GM21526 (cell line): ENCODE measurements around the gene MPP1.

Source experiments
- ATAC-seq: cut with Tn5 transposase; IDR thresholded peaks from one replicate; pipeline ENCODE4 v1.9.1; 2021; ENCODE audit warnings: moderate library complexity; ENCODE audit not compliant: unreplicated experiment, low FRiP score

MPP1 gene

DNA sequence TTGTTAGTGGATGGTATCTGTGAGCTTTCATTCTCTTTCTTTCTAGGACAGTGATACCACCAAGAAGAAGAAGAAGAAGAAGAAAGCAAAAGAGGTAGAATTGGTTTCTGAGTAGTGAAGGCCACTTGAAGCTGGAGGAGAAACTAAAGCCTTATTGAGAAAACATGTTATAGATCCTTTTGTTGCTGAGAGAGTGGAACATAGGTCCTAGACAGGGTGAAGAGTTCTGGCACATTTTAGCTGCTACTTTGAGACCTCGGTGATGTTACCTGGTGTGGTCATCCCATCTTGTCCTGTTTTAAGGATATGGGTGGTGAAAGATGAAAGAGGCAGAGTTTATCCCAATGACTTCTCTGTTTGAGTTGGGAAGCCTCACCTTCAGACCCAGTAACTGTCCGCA, 28.5 kb downstream of the MPP1 start:
- ATAC-seq = no peak

DNA sequence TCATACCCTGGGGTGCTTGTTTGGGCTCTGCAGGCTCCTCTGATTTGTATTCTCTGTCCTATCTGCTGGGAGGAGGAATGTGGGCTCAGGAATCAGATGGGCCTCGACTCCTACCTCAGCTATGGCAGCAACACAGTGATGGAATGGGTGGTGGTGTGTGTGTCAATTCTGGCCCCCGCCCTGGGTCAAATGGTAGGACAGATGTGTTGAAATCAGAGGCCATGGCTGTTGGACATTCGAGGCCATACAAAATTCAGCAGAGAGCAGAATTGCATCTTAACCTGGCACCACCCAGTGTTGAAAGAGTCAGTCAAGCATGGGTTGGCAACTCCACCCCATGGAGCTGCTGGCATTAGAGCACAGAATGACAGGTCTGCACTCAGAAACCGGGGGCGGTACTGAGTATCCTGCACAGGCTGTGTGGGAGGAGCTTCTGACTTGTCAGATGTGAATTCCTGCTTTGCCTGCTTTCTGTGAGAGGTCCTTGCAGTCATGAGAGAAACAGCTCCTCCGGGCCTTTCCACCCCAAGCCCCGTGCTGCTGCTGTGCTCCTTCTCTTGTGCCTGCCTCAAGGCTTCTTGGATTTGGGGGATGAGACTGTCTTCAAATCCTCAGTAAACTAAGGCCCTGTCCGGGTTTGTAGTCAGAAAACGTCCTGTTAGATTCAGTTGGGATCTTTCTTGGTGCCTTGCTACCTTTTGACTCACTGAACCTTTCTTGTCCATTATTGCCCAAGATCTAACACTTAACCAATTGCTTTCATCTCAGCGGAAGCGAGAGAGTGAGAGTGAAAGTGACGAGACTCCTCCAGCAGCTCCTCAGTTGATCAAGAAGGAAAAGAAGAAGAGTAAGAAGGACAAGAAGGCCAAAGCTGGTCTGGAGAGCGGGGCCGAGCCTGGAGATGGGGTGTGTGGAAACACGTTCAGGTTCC, 29.6 kb downstream of the MPP1 start:
- no peak for ATAC-seq

DNA sequence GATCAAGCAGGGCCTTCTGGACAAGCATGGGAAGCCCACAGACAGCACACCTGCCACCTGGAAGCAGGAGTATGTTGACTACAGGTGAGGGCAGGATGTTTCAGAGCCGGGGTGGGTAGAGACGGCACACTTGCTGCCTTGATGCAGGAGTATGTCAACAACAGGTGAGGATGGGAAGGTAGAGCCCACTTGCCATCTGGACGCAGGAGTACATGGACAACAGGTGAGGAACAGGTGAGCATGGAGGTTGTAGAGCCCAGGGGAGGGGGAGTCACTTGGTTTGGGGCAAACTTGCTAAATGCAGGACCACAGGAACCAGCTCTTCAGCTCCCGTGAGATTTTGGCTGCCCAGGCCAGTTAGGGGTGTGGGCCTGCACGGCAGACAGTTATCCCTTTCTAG, 30.7 kb downstream of the MPP1 start:
- ATAC-seq = no peak

DNA sequence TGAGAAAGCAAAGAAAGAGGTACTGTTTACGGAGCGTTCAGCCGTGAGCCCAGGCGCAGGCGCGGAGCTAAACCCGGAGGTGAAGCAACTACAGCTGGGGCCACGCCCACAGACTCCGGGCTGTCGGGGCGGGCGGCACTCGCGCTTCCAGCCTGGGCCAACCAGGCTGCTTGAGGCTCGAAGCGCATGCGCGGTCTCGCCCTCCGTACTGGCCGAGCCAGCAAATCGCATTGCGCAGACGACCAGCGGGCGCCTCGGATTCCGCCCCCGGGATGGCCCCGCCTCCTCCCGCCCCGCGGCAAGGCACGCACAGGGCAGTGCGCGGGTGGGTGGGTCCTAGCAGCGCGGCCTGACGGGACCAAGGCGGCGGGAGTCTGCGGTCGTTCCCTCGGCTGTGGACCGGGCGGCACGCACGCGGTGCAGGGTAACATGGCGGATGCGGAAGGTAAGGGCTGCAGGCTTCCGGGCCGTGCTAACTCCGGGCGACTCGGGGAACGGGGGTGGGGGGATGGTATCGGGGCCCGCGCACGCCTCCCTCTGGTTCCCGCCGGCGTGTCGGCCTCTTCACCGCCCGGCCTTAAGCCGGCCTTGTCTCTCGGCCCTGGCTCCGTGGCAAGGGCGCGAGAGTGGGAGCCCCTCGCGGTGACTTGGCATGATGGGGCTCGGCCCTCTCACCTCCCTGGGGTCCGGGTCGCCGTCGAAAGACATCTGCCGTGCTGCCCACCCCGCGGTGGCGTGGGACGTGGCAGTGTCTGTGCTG, 42.6 kb downstream of the MPP1 start, which contains the start of gene DKC1:
TSS of gene DKC1 (plus strand) at position 328 of the 760 bp plus-strand sequence. CDS start at position 430, 102 bp downstream.
- peak; percentile 80 for ATAC-seq

DNA sequence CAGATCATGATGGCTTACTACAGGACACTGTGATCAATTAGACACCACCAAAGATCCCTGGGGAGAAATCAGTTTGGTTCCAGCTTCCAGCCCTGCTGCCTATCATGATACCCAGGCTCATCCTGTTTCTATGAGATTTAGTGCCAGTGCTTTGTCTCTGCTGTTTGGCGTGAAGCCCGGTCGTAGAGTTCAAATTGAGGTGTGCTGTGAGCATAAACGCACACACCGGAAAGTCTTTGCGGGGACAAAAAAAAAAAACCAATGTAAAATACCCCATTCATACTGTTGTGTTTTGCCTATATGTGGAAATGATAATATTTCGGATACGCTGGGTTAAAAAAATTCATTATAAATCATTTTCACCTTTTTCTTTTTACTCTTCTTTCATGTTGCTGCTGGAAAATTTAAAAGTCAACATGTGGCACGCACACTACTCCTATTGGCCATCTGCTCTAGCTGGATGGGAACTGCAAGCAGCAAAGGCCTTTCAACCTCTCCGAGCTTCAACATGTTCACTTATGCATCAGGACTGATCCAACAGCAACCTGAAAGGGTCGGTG, 43.2 kb downstream of the MPP1 start:
- no peak for ATAC-seq

DNA sequence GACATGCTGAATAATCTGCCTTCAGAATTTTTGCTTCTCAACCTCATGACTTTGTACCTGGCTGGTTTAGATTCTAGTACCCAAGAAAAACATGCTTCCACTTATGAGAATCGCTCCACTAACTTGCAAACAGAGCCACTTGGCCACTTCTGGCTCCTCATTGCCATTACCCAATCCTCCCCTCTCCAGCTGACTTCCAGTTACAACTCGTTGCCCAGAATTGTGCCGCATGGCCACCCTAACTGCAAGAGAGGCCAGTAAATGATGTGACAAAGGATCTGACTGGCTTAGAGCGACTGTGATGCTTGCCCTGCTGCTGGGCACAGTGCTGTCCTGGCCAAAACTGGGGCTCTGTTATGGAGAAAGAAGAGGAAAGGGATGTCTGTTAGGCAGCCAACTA, 46.6 kb downstream of the MPP1 start:
- ATAC-seq = no peak

DNA sequence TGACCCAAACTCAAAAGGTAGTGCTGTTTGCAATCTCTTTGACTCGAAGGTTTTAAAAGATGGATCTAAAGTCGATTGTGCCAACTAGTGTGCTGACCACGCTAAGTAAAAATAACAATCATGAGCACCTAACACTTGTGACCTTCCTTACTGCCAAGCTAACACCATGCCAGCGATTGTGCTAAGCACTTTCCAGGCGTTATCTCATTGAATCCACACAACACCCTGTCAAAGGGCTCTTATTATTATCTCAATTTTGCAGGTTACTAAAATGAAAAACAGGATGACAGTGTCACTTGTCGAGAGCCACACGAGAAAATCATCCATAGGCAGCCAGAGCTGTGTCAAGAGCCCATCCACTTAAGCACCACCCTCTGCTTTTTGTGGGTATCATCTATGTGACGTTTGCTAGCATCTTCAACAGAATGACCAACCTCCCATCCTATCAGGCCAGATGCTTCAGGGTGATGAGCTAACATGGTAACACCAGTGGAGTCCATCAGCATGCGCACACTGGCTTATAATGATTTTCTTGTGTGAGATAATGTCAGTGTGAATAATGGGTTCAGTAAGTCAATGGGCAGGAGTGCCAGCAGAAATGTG, 53.5 kb downstream of the MPP1 start:
- no peak for ATAC-seq

DNA sequence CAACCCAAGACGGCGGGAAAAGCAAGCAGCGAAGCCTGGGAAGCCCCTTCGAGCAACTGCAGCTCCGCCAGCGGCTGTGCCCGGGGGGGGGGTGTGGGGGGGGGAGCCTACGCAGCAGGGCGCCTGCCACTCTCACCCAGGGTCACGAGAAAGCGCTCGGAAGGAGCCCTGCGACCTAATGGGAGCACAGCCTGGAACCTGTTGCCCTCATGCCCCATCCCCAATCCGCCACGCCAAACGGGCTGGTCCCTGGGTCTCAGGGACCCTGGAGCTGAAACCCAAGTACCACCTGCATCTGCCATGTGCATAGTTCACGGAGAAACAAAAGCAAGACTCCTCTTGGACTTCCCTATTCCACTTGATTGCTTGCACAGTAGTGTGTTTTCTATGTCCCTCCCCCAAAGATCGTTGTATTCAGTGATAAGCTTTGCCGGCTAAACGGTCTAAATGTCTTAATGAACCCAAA, 54.0 kb downstream of the MPP1 start:
- ATAC-seq = no peak

DNA sequence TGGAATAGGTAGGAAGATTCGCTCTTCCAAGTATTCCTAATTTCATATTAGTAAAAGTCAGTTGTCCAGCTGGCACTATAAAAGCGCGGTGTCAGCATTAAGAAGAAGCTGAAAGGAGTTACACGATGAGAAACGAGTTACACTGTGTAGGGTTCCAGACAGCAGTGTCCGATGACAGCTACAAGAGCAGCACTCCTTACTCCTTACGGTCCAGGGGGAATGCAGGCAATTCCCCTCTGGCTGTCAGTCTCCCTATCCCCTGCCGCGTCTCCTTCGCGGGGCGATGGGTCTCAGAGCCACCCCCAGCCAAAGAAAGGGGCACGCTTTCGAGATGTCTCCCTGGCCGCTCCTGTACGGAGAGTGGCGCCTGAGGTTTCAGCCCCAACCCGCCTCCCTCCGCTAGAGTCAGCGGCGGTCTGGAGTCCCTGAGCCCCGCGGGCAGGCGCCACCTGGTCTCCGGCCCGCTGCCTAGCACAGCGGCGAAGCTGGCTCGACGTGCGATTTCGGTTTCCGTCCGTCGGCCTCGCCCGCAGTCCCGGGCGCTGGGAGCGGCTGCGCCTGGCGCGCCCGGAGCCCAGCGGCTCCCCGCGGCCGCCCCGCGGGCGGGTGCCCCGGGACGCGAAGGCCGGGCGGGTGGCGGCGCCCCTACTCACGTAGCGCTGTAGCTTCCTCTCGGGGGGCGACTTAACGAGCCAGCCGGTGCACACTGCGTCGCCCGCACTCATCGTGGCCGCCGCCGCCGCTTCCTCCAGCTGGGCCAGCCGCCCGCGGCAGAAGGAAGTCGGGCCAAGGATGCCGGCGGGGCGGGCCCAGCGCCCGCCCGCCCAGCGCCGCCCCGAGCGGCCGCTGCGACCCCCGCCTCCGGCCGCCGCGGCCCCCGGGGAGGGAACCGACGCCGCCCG, 54.7 kb downstream of the MPP1 start, which contains the start of gene GAB3:
TSS of gene GAB3 (minus strand) at position 777 of the 902 bp plus-strand sequence. CDS start at position 725, 52 bp downstream.
- ATAC-seq = peak; percentile 42

DNA sequence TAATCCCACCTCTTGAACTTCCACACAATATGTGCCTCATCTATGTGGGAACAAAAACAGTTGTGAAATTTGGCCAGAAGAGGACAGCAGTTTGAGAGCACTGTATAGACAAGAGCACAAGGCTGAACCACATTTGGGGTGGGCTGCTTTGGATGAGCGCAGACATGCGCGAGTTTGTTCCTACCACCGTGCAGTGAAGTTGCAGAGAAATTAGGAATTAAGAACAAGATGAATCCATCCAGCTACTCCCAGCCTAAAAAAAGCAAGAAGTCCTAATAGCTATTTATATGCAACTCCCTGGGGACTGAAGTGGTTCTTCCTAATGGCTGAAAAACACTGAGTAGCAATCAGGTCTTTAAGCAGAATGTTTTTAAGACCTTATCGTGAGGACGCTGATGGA, 55.4 kb downstream of the MPP1 start:
- ATAC-seq = no peak

DNA sequence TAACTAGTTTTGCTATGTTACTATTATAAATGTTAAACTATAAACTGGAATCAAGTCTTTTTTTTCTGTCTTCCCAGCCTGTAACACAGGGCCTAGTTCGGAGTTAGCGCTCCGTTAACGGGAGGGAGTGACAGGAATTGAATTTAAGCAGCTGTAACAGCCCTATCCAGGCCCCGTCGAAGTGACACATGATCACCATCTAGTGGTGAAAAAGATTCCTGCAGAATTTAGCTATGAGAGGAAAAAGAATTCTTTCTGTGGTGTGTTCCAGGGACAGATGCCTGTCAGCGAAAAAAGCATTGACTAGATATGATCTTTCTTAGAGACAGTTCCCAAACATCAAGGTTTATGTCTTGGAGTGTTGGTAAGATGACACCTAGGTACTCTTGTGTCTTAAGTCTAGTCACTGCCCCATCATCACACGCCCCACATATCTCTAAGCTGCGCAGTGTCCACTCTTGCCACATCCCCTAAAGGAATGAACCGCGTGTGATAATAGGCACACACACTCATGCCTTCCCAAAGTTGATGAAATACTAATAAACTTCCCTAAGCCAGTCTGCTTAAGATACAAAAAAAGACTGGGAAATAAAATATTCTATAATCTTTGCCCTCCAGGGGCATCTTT, 56.5 kb downstream of the MPP1 start:
- peak; percentile 63 for ATAC-seq

DNA sequence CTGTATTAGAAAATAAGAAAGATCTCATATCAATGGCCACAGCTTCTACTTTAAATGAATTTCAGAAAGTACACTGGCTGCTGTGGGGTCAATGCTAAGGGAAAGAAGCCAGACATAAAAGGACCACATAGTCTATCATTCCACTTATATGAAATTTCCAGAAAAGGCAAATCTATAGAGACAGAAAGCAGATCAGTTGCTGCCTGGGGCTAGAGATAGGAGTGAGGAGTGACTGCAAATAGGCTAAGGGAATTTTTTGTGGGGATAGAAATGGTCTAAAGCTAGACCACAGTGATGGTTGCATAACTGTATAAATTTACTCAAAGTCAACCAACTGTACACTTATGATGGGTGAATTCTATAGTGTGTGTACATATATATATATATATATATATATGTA, 62.7 kb downstream of the MPP1 start:
- no peak for ATAC-seq

DNA sequence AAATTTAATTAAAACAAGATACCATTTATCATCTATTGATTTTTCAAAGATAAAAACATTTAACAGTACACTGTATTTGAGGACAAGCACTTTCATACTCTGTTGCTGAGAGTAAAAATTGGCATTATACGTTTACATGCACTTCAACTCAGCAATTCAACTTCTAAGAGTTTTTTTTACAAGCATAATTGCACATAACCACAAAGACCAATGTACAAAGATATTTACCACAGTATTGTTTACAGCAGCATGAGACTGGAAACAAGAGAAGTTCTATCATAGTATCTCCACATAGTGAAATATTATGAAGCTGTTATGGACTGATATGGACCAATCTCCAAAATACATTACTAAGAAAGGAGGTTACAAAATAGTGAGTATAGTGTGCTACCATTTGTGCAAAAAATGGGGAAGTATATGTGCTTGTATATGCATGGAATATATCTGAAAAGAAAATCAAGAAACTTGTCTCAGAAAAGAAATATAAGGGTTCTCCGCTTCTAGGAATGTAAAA, 65.3 kb downstream of the MPP1 start:
- no peak for ATAC-seq

DNA sequence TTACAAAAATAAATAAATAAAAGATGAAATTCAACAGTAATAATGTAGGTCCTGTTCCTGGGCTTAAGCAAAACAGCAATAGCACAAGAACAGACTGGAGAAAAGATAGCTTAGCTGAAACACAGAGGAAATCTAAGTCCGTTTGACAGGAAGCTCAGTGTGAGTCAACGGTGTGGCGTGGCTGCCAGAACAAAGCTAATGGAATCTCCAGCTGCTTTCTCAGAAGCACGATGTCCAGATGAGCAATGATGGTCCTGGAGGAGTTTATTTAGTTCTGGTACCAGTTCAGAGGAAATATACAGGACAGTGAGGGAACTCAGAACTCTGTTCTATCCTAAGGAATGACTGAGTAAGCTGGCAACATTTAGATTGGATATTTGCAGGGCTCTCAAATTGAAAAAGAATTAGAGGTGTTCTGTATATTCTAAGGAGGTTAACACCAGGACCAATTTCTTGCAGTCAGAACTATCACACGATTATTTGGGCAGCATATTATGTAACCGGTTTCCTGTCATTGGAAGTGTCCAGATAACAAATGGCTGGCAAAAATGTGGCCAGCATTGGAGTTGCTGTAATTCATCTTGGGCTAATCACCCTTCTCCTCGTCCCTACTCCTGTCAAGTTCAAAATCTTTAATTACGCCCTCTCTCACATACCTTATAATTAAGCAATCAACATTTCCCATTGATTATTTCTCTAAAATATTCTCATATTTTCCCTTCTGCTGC, 67.1 kb downstream of the MPP1 start:
- no peak for ATAC-seq

DNA sequence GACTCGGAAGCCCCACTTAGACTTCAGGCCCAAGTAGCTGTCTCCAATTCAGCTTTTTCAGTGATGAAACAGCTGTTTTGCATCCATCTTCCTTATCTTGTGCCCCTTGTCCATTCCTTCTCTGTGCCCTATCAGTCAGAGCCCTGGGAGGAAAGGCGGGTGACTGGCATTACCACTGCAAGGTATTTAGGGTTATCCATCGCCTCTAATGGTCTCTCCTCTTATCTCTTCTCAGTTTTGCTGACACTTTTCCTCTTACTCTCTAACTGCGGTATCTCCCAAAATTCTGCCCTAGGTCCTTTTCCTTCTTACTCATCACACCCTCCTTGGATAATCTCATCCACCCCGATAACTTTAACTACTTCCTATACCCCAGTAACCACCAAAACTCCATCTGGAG, 68.1 kb downstream of the MPP1 start:
- no peak for ATAC-seq

DNA sequence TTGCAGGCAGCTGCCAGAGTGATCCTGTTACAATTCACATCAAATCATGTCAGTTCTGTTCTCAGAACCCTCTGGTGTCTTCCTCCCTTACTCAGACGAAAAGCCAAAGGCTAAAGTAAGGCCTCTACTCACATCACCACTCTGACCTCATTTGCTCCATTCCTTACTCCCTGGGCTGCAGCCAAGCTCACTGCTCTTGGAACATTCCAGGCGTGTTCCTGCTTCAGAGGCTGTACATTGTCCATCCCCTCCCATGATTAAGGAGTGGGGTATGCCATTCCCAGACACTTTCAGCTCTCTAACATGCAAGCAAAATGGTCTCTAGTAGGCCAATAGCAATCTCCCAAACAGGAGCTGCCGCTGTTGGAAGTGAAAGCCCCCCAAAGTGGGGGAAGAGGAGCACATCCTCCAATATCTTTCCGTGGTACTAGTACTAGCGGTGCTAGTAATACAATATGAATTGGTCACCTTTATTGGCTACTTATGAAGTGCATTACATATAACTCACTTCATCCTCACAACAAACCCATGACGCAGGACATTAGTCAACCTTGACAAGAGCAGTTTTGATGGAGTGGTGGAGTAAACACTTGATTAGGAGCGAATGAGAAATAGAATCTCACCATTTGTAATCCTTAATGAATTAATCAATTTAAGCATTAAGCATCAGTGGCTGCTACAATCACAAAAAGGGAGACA, 69.4 kb downstream of the MPP1 start:
- no peak for ATAC-seq

DNA sequence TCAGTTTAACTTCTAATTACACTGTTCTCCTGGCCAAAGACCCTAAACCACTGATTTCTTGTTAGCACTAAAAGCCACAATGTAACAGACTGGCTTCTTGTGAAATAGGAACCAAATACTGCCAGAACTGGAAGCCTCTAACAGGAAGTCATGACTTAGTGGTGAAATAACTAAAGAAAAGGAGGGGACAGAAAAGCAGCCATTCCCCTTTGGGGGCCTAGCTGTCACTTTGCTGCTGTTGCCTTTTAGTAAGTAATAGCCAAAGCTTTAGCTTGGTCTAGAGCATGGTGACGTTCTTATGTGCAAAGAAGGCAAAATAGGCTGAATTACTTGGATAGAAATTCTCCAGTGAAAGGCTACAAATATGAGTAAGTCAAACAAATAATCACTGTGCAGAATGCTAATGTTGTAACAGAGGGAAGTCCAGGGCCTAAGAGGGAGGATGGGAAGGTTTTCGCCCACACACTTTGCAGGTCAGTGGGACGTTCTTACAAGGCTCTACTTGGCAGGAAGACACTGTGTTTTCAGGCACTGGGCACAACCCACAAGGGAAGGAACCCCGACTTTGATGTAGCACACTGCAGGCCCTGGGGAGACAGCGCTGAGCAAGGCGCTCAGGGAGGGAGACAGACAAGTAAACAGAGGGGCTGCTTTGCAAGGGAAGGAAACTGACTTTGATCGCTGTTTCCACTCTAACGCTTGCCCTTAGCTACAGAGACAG, 71.1 kb downstream of the MPP1 start:
- no peak for ATAC-seq
